Fibroblast of mammary gland (primary cell): Measurements from ENCODE around the gene UGT1A8.

Experiments used
- DNase-seq: peaks from one replicate; pipeline ENCODE4 v3.0.0-alpha.2; 2010; ENCODE audit warnings: low read depth
- H3K4me3 ChIP-seq: 2 replicates; pipeline ENCODE4 v1.5.1; 2011; ENCODE audit warnings: low read depth, mild to moderate bottlenecking, low read length, moderate library complexity; ENCODE audit not compliant: control insufficient read depth
- CTCF ChIP-seq: conservative IDR thresholded peaks from 2 replicates; pipeline ENCODE4 v1.5.1; 2011; ENCODE audit warnings: low read depth, low read length, inconsistent platforms; ENCODE audit not compliant: control insufficient read depth, insufficient read depth

Gene UGT1A8

GRCh38 chr2:233766416-233766815 is 149.0 kb downstream of the UGT1A8 start:
- no peak overlapping the region for H3K4me3 ChIP-seq
- DNase-seq = no peak
- TF ChIP-seq CTCF = no peak

GRCh38 chr2:233768076-233768475 is 150.6 kb downstream of the UGT1A8 start:
- no peak for DNase-seq
- TF ChIP-seq CTCF = no peak
- H3K4me3 ChIP-seq = no peak overlapping the region

GRCh38 chr2:233769260-233769659 is 151.8 kb downstream of the UGT1A8 start:
- no peak overlapping the region for H3K4me3 ChIP-seq
- TF ChIP-seq CTCF = no peak
- no peak for DNase-seq

DNA sequence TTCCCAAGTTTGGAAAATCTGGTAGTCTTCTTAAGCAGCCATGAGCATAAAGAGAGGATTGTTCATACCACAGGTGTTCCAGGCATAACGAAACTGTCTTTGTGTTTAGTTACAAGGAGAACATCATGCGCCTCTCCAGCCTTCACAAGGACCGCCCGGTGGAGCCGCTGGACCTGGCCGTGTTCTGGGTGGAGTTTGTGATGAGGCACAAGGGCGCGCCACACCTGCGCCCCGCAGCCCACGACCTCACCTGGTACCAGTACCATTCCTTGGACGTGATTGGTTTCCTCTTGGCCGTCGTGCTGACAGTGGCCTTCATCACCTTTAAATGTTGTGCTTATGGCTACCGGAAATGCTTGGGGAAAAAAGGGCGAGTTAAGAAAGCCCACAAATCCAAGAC is 154.7 kb downstream of the UGT1A8 start:
- DNase-seq = no peak
- no peak for TF ChIP-seq CTCF
- no peak overlapping the region for H3K4me3 ChIP-seq

DNA sequence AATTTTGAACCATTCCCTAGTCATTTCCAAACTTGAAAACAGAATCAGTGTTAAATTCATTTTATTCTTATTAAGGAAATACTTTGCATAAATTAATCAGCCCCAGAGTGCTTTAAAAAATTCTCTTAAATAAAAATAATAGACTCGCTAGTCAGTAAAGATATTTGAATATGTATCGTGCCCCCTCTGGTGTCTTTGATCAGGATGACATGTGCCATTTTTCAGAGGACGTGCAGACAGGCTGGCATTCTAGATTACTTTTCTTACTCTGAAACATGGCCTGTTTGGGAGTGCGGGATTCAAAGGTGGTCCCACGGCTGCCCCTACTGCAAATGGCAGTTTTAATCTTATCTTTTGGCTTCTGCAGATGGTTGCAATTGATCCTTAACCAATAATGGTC is 155.2 kb downstream of the UGT1A8 start:
- no peak for TF ChIP-seq CTCF
- no peak for DNase-seq
- H3K4me3 ChIP-seq = no peak overlapping the region

DNA sequence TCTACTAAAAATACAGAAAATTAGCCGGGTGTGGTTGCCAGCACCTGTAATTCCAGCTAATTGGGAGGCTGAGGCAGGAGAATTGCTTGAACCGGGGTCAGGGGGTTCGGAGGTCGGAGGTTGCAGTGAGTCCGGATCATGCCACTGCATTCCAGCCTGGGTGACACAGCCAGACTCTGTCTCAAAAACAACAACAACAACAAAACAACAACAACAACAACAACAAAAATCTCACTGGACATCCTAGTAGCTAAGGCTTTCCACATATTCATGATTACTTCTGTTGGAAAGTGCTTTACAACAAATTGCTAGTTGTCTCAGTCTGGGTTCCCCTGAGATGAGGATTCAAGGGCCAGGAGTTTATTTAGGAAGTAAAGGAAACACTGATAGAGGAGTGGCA is 156.4 kb downstream of the UGT1A8 start:
- H3K4me3 ChIP-seq = no peak overlapping the region
- DNase-seq = no peak
- no peak for TF ChIP-seq CTCF

- DNase-seq = no peak
- H3K4me3 ChIP-seq = no peak overlapping the region
- TF ChIP-seq CTCF = no peak
Observed at GRCh38 chr2:233775414-233775813, 158.0 kb downstream of the UGT1A8 start.
